Neutrophil (primary cell): ENCODE data around the gene ASPG.

Source experiments
- H3K27ac ChIP-seq: fragments of 200-600 bp; sonication (generic); 2 replicates; pipeline ENCODE4 v1.5.1; 2016; ENCODE audit warnings: mild to moderate bottlenecking, moderate library complexity
- H3K27me3 ChIP-seq: fragments of 200-600 bp; sonication (generic); 2 replicates; pipeline ENCODE4 v1.6.0; 2016; ENCODE audit warnings: mild to moderate bottlenecking
- H3K36me3 ChIP-seq: fragments of 200-600 bp; sonication (generic); 2 replicates; pipeline ENCODE4 v1.5.1; 2017
- H3K4me1 ChIP-seq, 2 experiments: fragments of 200-600 bp in 1 of 2; sonication (generic) in 1 of 2; 1 replicate in 1 of 2; 2 replicates in 1 of 2; pipeline versions ENCODE4 v1.5.1 to v1.6.1; 2013 to 2016; ENCODE audit warnings: low read depth in 1 of 2, low read length in 1 of 2, mild to moderate bottlenecking in 1 of 2, moderate library complexity in 1 of 2; ENCODE audit not compliant: control insufficient read depth in 1 of 2, insufficient read depth in 1 of 2
- H3K4me3 ChIP-seq, 2 experiments: fragments of 200-600 bp in 1 of 2; sonication (generic) in 1 of 2; 1 replicate in 1 of 2; 2 replicates in 1 of 2; pipeline ENCODE4 v1.5.1; 2013 to 2016; ENCODE audit warnings: low read depth in 1 of 2, low read length in 1 of 2, mild to moderate bottlenecking in 1 of 2, moderate library complexity in 1 of 2
- H3K9me3 ChIP-seq: fragments of 200-600 bp; sonication (generic); 2 replicates; pipeline ENCODE4 v1.5.1; 2016
- TF ChIP-seq, protein P1 (sequence below): fragments of 200-600 bp; sonication (generic); IDR thresholded peaks from 2 replicates; pipeline ENCODE4 v1.5.1; 2016; ENCODE audit warnings: antibody characterized with exemption

The ASPG gene

DNA sequence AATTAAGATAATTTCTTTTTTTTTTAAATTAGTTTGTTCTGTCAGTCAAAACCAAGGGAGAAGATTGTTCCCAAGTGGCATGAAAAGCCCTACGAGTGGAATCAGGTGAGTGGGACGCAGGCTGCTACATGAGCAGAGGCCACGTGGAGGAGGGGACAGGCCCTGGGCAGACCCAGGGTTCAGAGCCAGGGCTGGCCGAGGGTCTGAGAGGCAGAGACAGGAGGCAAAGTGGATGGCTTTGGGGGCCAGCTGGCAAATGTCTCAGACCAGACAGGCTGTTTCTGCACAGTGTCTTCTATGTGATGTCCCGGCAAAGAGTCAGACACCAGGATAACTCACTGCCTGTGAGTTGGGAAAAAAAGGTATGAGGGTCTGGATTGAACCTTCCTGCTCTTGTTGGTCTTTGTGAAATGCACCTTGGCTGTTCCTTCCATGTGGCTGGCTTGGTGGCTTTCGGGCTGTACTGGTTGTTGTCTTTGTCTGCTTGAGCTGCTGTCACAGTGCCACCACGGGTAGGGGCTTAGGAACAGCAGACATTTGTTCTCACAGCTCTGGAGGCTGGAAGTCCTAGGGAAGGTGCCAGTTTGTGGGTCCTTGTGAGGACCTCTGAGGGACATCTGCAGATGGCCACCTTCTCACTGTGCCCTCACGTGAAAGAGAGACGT lies 35.8 kb upstream of the ASPG start:
- no peaks in the 10 kb centered on the region for H3K4me1 ChIP-seq
- H3K27me3 ChIP-seq: no peaks in the 10 kb centered on the region
- TF ChIP-seq, protein P1, sequence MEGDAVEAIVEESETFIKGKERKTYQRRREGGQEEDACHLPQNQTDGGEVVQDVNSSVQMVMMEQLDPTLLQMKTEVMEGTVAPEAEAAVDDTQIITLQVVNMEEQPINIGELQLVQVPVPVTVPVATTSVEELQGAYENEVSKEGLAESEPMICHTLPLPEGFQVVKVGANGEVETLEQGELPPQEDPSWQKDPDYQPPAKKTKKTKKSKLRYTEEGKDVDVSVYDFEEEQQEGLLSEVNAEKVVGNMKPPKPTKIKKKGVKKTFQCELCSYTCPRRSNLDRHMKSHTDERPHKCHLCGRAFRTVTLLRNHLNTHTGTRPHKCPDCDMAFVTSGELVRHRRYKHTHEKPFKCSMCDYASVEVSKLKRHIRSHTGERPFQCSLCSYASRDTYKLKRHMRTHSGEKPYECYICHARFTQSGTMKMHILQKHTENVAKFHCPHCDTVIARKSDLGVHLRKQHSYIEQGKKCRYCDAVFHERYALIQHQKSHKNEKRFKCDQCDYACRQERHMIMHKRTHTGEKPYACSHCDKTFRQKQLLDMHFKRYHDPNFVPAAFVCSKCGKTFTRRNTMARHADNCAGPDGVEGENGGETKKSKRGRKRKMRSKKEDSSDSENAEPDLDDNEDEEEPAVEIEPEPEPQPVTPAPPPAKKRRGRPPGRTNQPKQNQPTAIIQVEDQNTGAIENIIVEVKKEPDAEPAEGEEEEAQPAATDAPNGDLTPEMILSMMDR: no peak

DNA sequence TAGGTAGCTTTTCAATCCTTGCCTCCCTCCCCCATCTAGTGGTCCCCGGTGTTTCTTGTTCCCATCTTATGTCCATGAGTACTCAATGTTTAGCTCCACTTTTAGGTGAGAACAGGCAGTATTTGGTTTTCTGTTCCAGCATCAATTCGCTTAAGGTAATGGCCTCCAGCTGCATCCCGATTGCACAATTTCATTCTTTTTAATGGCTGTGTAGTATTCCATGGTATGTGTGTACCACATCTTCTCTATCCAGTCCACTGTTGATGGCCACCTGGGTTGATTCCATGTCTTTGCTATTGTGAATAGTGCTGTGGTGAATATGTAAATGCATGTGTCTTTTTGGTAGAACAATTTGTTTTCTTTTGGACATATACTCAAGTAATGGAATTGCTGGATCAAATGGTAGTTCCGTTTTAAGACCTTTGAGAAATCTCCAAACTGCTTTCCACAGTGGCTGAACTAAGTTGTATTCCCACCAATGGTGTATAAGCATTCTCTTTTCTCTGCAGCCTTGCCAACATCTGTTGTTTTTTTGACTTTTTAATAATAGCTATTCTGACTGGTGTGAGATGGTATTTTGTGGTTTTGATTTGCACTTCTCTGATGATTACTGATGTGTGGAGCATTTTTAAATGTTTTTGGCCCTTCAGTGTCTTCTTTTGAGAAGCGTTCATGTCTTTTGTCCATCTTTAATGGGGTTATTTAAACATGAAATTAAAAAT lies 34.2 kb upstream of the ASPG start:
- no peaks in the 10 kb centered on the region for H3K9me3 ChIP-seq
- TF ChIP-seq, protein P1: no peak

More for the DNA sequence above, 35.8 kb upstream of the ASPG start:
- H3K9me3 ChIP-seq: no peaks in the 10 kb centered on the region
- no peaks in the 10 kb centered on the region for H3K36me3 ChIP-seq
- no peak overlapping the region for H3K4me3 ChIP-seq
- H3K27ac ChIP-seq: no peak overlapping the region

DNA sequence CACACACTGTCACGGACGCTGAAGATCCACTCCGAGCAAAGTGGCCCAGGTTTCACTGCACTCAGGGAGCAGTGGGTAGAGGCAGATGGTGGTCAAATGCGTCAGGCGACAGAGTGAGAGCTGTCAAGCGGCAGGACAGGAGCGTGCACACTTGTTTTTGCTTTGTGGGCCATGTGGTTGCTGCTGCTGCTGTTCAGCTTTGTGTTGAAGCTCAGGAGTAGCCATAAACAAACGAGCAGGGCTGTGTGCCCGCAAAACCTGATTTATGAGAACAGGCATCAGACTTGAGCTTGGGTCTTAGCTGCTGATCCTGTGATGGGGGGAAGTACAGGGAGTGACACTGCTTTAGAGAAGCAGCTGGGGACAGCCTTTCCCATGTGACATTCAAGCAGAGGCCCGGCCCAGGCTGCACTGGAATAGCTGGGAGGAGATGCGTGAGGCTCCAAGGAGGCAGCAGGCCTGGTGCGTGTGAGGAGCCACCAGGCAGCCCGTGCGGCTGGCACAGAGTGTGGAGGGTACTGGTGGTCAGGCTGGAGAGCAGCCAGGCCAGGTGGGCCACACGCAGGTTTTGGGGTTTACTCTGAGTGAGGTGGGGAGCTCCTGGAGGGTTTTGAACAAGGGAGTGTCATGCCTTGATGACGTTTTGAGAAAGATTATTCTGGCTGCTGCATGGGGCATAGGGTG lies 31.1 kb upstream of the ASPG start:
- Histone ChIP-seq H3K27ac (no peak overlapping the region), H3K9me3 (no peaks in the 10 kb centered on the region), H3K36me3 (no peaks in the 10 kb centered on the region), H3K4me1 (no peaks in the 10 kb centered on the region), H3K4me3 (no peak overlapping the region), H3K27me3 (peaks cover 13% of the 10 kb centered on the region)
- TF ChIP-seq, protein P1: no peak

More for the DNA sequence above, 34.2 kb upstream of the ASPG start:
- Histone ChIP-seq H3K4me1 (no peaks in the 10 kb centered on the region), H3K27me3 (no peaks in the 10 kb centered on the region), H3K4me3 (no peak overlapping the region), H3K27ac (no peak overlapping the region), H3K36me3 (no peaks in the 10 kb centered on the region)

DNA sequence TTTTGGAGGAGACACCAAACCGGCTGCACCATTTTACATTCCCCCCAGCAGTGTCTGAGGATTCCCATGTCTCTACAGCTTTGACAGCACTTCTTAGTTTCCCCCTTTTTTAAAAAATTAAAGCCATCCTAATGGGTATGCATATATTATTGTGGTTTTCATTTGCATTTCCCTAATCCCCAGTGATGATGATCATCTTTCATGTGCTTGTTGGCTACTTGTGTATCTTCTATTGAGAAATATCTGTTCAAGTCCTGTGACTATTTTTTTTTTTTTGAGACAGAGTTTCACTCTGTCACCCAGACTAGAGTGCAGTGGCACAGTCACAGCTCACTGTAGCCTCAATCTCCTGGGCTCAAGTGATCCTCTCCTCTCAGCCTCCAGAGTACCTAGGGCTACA lies 23.2 kb upstream of the ASPG start:
- Histone ChIP-seq H3K27ac (no peak overlapping the region), H3K4me3 (no peak overlapping the region), H3K4me1 (no peaks in the 10 kb centered on the region), H3K27me3 (peaks cover 7% of the 10 kb centered on the region), H3K9me3 (no peaks in the 10 kb centered on the region), H3K36me3 (no peaks in the 10 kb centered on the region)
- TF ChIP-seq, protein P1: no peak

DNA sequence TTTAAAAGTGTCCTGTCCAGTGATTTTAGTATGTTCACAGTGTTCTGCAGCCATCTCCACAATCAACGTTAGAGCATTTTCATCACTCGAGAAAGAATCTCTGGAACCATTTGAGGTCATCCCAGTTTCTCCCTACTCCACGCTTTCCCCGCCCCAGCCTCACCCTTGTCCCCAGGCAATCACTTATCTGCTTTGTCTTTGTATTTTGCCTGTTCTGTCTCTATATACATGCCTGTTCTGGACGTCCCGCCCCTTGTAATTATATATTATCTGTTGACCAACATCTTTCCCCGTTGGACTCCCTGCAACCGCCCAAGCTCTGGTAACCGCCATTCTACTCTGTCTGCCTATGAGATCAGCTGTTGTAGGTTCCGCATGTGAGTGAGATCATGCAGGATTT lies 21.5 kb upstream of the ASPG start:
- Histone ChIP-seq H3K4me3 (no peak overlapping the region), H3K36me3 (no peaks in the 10 kb centered on the region), H3K27me3 (no peaks in the 10 kb centered on the region), H3K4me1 (no peaks in the 10 kb centered on the region), H3K27ac (no peak overlapping the region), H3K9me3 (no peaks in the 10 kb centered on the region)
- TF ChIP-seq, protein P1: no peak
